KMS-11 (cell line): ENCODE results near the gene IL1F10.

Source experiments
- H2AFZ ChIP-seq: fragments of 200-600 bp; sonication (generic); 2 replicates; pipeline ENCODE4 v1.6.1; 2016; ENCODE audit warnings: antibody characterized with exemption, mixed run types, low read depth
- H3K27ac ChIP-seq: fragments of 200-600 bp; sonication (generic); 2 replicates; pipeline ENCODE4 v1.6.1; 2016; ENCODE audit warnings: mild to moderate bottlenecking, mixed run types
- H3K27me3 ChIP-seq: fragments of 200-600 bp; sonication (generic); 2 replicates; pipeline ENCODE4 v1.6.1; 2017; ENCODE audit warnings: mild to moderate bottlenecking, low read depth, mixed run types, moderate library complexity; ENCODE audit not compliant: insufficient read depth
- H3K36me3 ChIP-seq: fragments of 200-600 bp; sonication (generic); 2 replicates; pipeline ENCODE4 v1.6.1; 2017; ENCODE audit warnings: mild to moderate bottlenecking, mixed run types; ENCODE audit not compliant: insufficient read depth
- H3K4me1 ChIP-seq: fragments of 200-600 bp; sonication (generic); 2 replicates; pipeline ENCODE4 v1.6.1; 2016; ENCODE audit warnings: mild to moderate bottlenecking, low read depth, mixed run types; ENCODE audit not compliant: poor library complexity, severe bottlenecking
- H3K4me2 ChIP-seq: fragments of 200-600 bp; sonication (generic); 2 replicates; pipeline ENCODE4 v1.7.0; 2016; ENCODE audit warnings: mild to moderate bottlenecking, mixed run types
- H3K4me3 ChIP-seq: fragments of 200-600 bp; sonication (generic); IDR thresholded peaks from 2 replicates; pipeline ENCODE4 v1.6.1; 2017; ENCODE audit warnings: low read depth, low read length, mixed read lengths; ENCODE audit not compliant: insufficient read depth
- H3K79me2 ChIP-seq: fragments of 200-600 bp; sonication (generic); 2 replicates; pipeline ENCODE4 v1.6.1; 2016; ENCODE audit warnings: low read depth, mixed run types; ENCODE audit not compliant: insufficient read depth
- H3K9ac ChIP-seq: fragments of 200-600 bp; sonication (generic); 2 replicates; pipeline ENCODE4 v1.6.1; 2016; ENCODE audit warnings: mild to moderate bottlenecking, mixed run types
- H4K20me1 ChIP-seq: fragments of 200-600 bp; sonication (generic); 2 replicates; pipeline ENCODE4 v1.6.1; 2016; ENCODE audit warnings: mild to moderate bottlenecking, mixed run types; ENCODE audit not compliant: insufficient read depth
- CTCF ChIP-seq: fragments of 200-600 bp; sonication (generic); conservative IDR thresholded peaks from 2 replicates; pipeline ENCODE4 v1.6.1; 2017; ENCODE audit warnings: low read depth, mild to moderate bottlenecking, antibody characterized with exemption, low read length, moderate library complexity, mixed read lengths

The IL1F10 gene

GRCh38 chr2:113054066-113054465 is 13.7 kb upstream of the IL1F10 start:
- TF ChIP-seq CTCF = no peak
- no peak overlapping the region for H3K4me2 ChIP-seq
- H3K4me3 ChIP-seq = no peak overlapping the region
- H3K27ac ChIP-seq = no peak overlapping the region
- no peaks in the 10 kb centered on the region for H3K27me3 ChIP-seq
- no peaks in the 10 kb centered on the region for H3K4me1 ChIP-seq
- H3K36me3 ChIP-seq = no peaks in the 10 kb centered on the region
- H3K79me2 ChIP-seq = no peaks in the 10 kb centered on the region
- no peak overlapping the region for H2AFZ ChIP-seq
- no peak overlapping the region for H3K9ac ChIP-seq
- no peaks in the 10 kb centered on the region for H4K20me1 ChIP-seq

DNA sequence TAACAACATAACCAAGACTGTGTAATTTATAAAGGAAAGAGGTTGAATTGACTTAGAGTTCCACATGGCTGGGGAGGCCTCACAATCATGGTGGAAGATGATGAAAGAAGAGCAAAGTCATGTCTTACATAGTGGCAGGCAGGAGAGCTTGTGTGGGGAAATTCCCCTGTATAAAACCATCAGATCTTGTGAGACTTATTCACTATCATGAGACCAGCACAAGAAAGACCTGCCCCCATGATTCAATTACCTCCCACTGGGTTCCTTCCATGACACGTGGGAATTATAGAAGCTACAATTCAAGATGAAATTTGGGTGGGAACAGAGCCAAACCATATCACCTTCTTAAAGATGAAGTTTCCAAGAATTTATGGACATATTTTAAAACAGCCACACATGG is 11.2 kb upstream of the IL1F10 start:
- Histone ChIP-seq H4K20me1 (no peaks in the 10 kb centered on the region), H3K4me2 (no peak overlapping the region), H3K4me3 (no peak overlapping the region), H2AFZ (no peak overlapping the region), H3K79me2 (no peaks in the 10 kb centered on the region), H3K27me3 (no peaks in the 10 kb centered on the region), H3K36me3 (no peaks in the 10 kb centered on the region), H3K27ac (no peak overlapping the region), H3K9ac (no peak overlapping the region), H3K4me1 (no peaks in the 10 kb centered on the region)
- TF ChIP-seq CTCF = no peak

- Histone ChIP-seq H3K79me2 (no peaks in the 10 kb centered on the region), H3K27ac (no peak overlapping the region), H3K9ac (no peak overlapping the region), H3K4me1 (no peaks in the 10 kb centered on the region), H3K27me3 (no peaks in the 10 kb centered on the region), H2AFZ (no peak overlapping the region), H3K4me2 (no peak overlapping the region), H3K4me3 (no peak overlapping the region), H4K20me1 (no peaks in the 10 kb centered on the region), H3K36me3 (no peaks in the 10 kb centered on the region)
- no peak for TF ChIP-seq CTCF
Measured at GRCh38 chr2:113057117-113057516, 10.7 kb upstream of the IL1F10 start.

GRCh38 chr2:113058411-113058994 is 9.3 kb upstream of the IL1F10 start:
- H3K36me3 ChIP-seq = no peaks in the 10 kb centered on the region
- no peaks in the 10 kb centered on the region for H3K79me2 ChIP-seq
- no peak overlapping the region for H3K4me2 ChIP-seq
- TF ChIP-seq CTCF = no peak
- H2AFZ ChIP-seq = no peak overlapping the region
- H3K4me3 ChIP-seq = no peak overlapping the region
- no peak overlapping the region for H3K27ac ChIP-seq
- no peaks in the 10 kb centered on the region for H3K4me1 ChIP-seq
- H3K9ac ChIP-seq = no peak overlapping the region
- H4K20me1 ChIP-seq = no peaks in the 10 kb centered on the region
- no peaks in the 10 kb centered on the region for H3K27me3 ChIP-seq
